B cell (primary cell): ENCODE measurements around the gene NOXA1. TPM values are rescaled to one million over a fixed set of nuclear protein-coding genes. Genes with fewer than 3 reads are reported as not detected.

Experiments
- ATAC-seq: fragments of 200-7000 bp; cut with Tn5 transposase; one replicate; pipeline ENCODE4 v1.10.0; 2021; ENCODE audit warnings: low read depth, mild to moderate bottlenecking, moderate number of reproducible peaks, moderate library complexity
- CTCF ChIA-PET: fragments of 350-600 bp; sonication (Branson Sonifier 250); formaldehyde crosslinking; loops from one replicate; lab custom pipeline; 2021; ENCODE audit warnings: antibody characterized with exemption, inconsistent platforms; lab: Charles Lee
- POLR2A ChIA-PET: fragments of 350-600 bp; sonication (Branson Sonifier 250); formaldehyde crosslinking; loops from one replicate; lab custom pipeline; 2021; ENCODE audit warnings: antibody characterized with exemption; lab: Charles Lee
- DNase-seq: peaks from one replicate; pipeline ENCODE4 v3.0.0; 2013
- H2AFZ ChIP-seq: 2 replicates; pipeline ENCODE4 v1.6.1; 2012; ENCODE audit warnings: mild to moderate bottlenecking, low read depth, low read length; ENCODE audit not compliant: insufficient read depth, poor library complexity, severe bottlenecking
- H3K27ac ChIP-seq, 2 donors: 1 replicate in 1 of 2; 2 replicates in 1 of 2; pipeline ENCODE4 v1.5.1; 2012 to 2013; ENCODE audit warnings: low read length in 2 of 2, mild to moderate bottlenecking in 2 of 2, moderate library complexity in 1 of 2
- H3K27me3 ChIP-seq, 4 experiments: fragments of 200-600 bp in 1 of 4; sonication (generic) in 1 of 4; replicated peaks in 1 of 4; 1 replicate in 2 of 4; 2 replicates in 2 of 4; pipeline versions ENCODE4 v1.6.1 to v1.7.0; 2013 to 2016; ENCODE audit warnings: low read length in 3 of 4, mild to moderate bottlenecking in 2 of 4, mixed read lengths in 1 of 4, moderate library complexity in 1 of 4; ENCODE audit not compliant: insufficient read depth in 4 of 4, control insufficient read depth in 3 of 4; ENCODE audit errors: control extremely low read depth in 1 of 4
- H3K36me3 ChIP-seq, 2 experiments: replicated peaks in 1 of 2; 1 replicate in 1 of 2; 2 replicates in 1 of 2; pipeline versions ENCODE4 v1.6.1 to v1.7.1; 2013; ENCODE audit warnings: low read length in 1 of 2; ENCODE audit not compliant: insufficient read depth in 2 of 2, control insufficient read depth in 1 of 2; ENCODE audit errors: control extremely low read depth in 1 of 2, extremely low read depth in 1 of 2
- H3K4me1 ChIP-seq, 2 donors: fragments of 200-600 bp in 1 of 2; sonication (generic) in 1 of 2; 1 replicate in 1 of 2; 2 replicates in 1 of 2; pipeline versions ENCODE4 v1.5.1 to v1.6.1; 2013 to 2017; ENCODE audit warnings: low read length in 2 of 2; ENCODE audit not compliant: control insufficient read depth in 2 of 2, insufficient read depth in 2 of 2
- H3K4me2 ChIP-seq: replicated peaks from 2 replicates; pipeline ENCODE3; 2012; ENCODE audit warnings: mild to moderate bottlenecking, low read depth, low read length; ENCODE audit not compliant: poor library complexity, severe bottlenecking
- H3K4me3 ChIP-seq, 5 experiments: fragments of 200-600 bp in 1 of 5; sonication (generic) in 1 of 5; 1 replicate in 3 of 5; 2 replicates in 2 of 5; pipeline versions ENCODE4 v1.5.1 to v1.7.0; 2011 to 2016; ENCODE audit warnings: low read length in 4 of 5, mild to moderate bottlenecking in 4 of 5, low read depth in 2 of 5, control low read depth in 1 of 5, moderate library complexity in 1 of 5; ENCODE audit not compliant: insufficient read depth in 1 of 5; ENCODE audit errors: control extremely low read depth in 1 of 5, extremely low read depth in 1 of 5
- H3K79me2 ChIP-seq: fragments of 200-600 bp; sonication (generic); one replicate; pipeline ENCODE4 v1.6.0; 2016; ENCODE audit warnings: low read length; ENCODE audit not compliant: control insufficient read depth, insufficient read depth
- H3K9ac ChIP-seq: fragments of 200-600 bp; sonication (generic); 2 replicates; pipeline ENCODE4 v1.6.1; 2017; ENCODE audit warnings: mild to moderate bottlenecking, low read length, moderate library complexity
- H3K9me3 ChIP-seq, 3 donors: one replicate each; pipeline versions ENCODE4 v1.6.1 to v1.7.1; 2013; ENCODE audit warnings: low read length in 2 of 3; ENCODE audit not compliant: control insufficient read depth in 2 of 3, insufficient read depth in 1 of 3; ENCODE audit errors: control extremely low read depth in 1 of 3
- H4K20me1 ChIP-seq: 2 replicates; pipeline ENCODE4 v1.6.0; 2012; ENCODE audit warnings: mild to moderate bottlenecking, low read length; ENCODE audit not compliant: insufficient read depth, control insufficient read depth, poor library complexity, severe bottlenecking
- H3K27ac Mint-ChIP-seq: one replicate; pipeline ENCODE4 v1.8.0; 2021; ENCODE audit warnings: mixed read lengths
- H3K27me3 Mint-ChIP-seq: one replicate; pipeline ENCODE4 v1.8.0; 2021; ENCODE audit warnings: mixed read lengths
- H3K4me1 Mint-ChIP-seq: one replicate; pipeline ENCODE4 v1.8.0; 2021; ENCODE audit warnings: mixed read lengths
- H3K4me3 Mint-ChIP-seq: one replicate; pipeline ENCODE4 v1.8.0; 2021; ENCODE audit warnings: mixed read lengths
- H3K9me3 Mint-ChIP-seq: one replicate; pipeline ENCODE4 v1.8.0; 2022; ENCODE audit warnings: mixed read lengths; ENCODE audit not compliant: insufficient read depth
- CTCF ChIP-seq: fragments of 200-600 bp; IDR thresholded peaks from one replicate; pipeline ENCODE4 v1.8.0; 2022; ENCODE audit warnings: antibody characterized with exemption, mild to moderate bottlenecking
- EZH2 ChIP-seq: IDR thresholded peaks from 2 replicates; pipeline ENCODE4 v1.6.1; 2012; ENCODE audit warnings: borderline replicate concordance, low read depth, mild to moderate bottlenecking, moderate library complexity, low read length; ENCODE audit not compliant: insufficient read depth, poor library complexity, severe bottlenecking
- WGBS: methylation state at CpG from one replicate; pipeline ENCODE4 v1.1.5; 2013; ENCODE audit warnings: missing lambda C conversion rate; ENCODE audit not compliant: insufficient coverage; 5-methylcytosine and 5-hydroxymethylcytosine counted together
- intact Hi-C: fragments of 100-400 bp; cut with micrococcal nuclease; formaldehyde crosslinking; loops from one replicate; pipeline ENCODE4 v1.10.0; 2022
- polyA plus RNA-seq: library from polyadenylated mRNA; depleted of rRNA; stranded (reverse); fragments of >200 nt; gene quantifications from 2 replicates; pipeline ENCODE4 v1.2.3, GENCODE V29; 2012
- total RNA-seq, 2 donors: library from RNA; stranded (reverse); fragments of 120-200 nt in 1 of 2; gene quantifications; 1 replicate in 1 of 2; 2 replicates in 1 of 2; pipeline versions ENCODE4 v1.2.3 to v1.2.4, GENCODE V29; 2013 to 2022

NOXA1 gene
- total and polyA plus RNA-seq, 2 donors (not counting 1 experiment from before 2014, with no cell fraction given) = 5.7 to 7.7 TPM

- peaks cover 0 to 3% of the 10 kb centered on the region in 2 experiments for H3K36me3 ChIP-seq
- H3K9me3 ChIP-seq = peaks cover 0 to 4% (median 0%) of the 10 kb centered on the region in 3 donors
- H3K27me3 ChIP-seq = no peaks in the 10 kb centered on the region
- CTCF ChIA-PET = interaction anchor here (0.6 to 1.3 kb wide), 3 partner anchors 36 to 222 kb away, joined by 3 to 4 read pairs (median 3); partner anchors contain the start of genes EXD3 and NOXA1
- H3K9ac ChIP-seq = peak within 1 kb of the TSS; percentile 73
- H3K4me1 Mint-ChIP-seq = peaks cover 34% of the 10 kb centered on the region
- peak; percentile 82 for ATAC-seq
- intact Hi-C loops = loop anchor here (1.0 to 10.0 kb wide), 2 partner anchors 36 to 664 kb away; partner anchors contain the start of genes CCDC183, EXD3, NOXA1 and TMEM141
- no peaks in the 10 kb centered on the region for H3K9me3 Mint-ChIP-seq
- peak within 1 kb of the TSS; percentile 75 for H3K27ac Mint-ChIP-seq
- DNase-seq = peak; percentile 96
- peak within 1 kb of the TSS in 4 of 5 experiments; percentile 45 to 69 (median 62) for H3K4me3 ChIP-seq
- peak within 1 kb of the TSS; percentile 75 for H3K4me3 Mint-ChIP-seq
- peak within 1 kb of the TSS; percentile 79 for H2AFZ ChIP-seq
- WGBS = under 1% methylated on average over 61 of the region's 62 CpGs
- H3K27me3 Mint-ChIP-seq = no peaks in the 10 kb centered on the region
- TF ChIP-seq CTCF (no peak), EZH2 (no peak)
- POLR2A ChIA-PET = interaction anchor here (0.6 to 2.2 kb wide), 2 partner anchors 36 to 240 kb away, joined by 6 to 13 read pairs; partner anchors contain the start of genes EXD3 and NOXA1
- H4K20me1 ChIP-seq = peaks cover 9% of the 10 kb centered on the region
- H3K79me2 ChIP-seq = peaks cover 6% of the 10 kb centered on the region
- H3K4me1 ChIP-seq = peaks cover 49 to 60% of the 10 kb centered on the region in 2 donors
- H3K27ac ChIP-seq = peak within 1 kb of the TSS; percentile 50 to 63
- H3K4me2 ChIP-seq = peak within 1 kb of the TSS; percentile 99
Measured at GRCh38 chr9:137459152-137459600, 36.0 kb downstream of the NOXA1 start, which contains the start of gene NSMF. NSMF (minus strand) TSS chr9:137459334; CDS start chr9:137459102, 232 bp downstream.
